ENCODE data around the gene RAI1.
"Not testable (repeated sequence)": the region's sequence is repeated elsewhere in the genome, so short reads cannot be mapped to it uniquely, and the experiment has no call there.

RAI1 gene

DNA sequence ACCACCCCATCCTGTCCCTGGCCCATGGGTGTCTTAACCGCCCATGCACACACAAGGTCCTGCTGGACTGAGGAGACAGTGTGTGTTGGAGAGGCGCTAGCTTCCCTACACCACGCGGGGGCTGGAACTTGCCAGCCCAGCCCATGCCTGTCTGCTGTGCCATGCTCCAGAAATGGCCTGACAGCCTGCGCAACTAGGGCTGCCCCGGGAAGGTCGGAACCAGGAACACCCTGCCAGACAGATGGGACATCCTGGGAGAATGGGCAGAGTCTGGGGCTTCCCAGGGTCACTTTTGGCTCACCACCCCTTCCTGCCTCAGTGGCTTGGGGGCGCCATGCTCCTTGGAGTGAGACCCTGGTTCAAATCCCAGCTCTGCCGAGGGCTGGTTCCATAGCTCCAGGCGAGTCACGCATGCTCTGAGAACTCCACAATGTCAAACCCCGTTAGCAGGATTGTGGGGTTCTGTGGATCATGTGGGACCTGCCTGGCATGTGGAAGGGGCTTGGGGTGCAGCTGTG lies 119.3 kb downstream of the RAI1 start:
- DNase-seq (ENCODE audit: low spot score): no peak

DNA sequence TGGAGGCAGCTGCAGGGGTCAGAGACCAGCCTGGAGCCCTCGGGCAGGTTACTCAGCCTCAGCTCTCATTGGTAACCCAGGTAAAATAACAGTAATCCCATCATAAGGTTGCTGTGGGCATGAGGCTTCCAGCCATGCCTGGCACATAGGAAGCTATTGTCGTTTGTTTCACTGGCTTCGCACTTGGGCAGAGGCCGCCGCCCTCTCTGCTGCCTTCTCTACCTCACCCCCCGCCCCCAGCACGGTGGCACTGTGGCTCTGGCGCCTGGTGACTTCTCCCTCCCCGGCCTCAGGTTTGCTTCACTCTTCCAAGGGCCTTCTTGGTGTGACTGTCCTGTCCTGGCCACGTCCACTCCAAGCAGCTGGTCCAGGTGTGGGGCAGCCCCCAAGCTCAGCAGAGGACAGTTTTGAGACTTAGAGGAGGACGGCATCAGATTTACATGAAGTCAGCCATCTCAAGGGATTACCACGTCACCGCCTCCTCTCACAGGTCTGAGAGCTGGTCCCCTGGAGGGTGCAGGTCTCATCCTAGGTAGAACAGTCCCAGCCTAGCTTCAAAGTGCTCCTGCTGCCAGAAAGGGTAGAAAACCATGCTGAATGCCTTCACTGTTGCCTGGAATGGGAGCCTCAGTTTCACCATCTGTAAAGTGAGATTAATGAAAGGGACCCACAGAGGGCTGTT lies 120.7 kb downstream of the RAI1 start:
- no peak for DNase-seq (ENCODE audit: low spot score)

DNA sequence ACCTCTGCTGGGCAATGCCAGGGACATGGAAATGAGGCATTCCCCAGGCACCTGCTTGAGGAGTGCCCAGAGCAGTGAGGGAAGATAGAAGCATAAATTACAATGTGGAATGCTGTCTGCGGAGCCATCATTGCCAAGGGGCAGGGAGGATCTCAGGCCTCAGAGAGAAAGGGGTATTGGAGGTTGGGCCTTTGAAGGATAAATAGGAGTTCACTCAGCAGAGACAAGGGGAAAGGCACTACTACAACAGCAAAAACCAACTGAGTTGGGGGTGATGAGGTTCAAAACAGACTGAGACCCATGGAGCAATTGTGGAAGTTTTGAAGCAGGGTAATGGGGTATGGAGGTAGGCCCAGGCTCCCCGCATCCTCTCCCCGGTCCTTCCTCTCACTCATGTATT lies 122.7 kb downstream of the RAI1 start:
- DNase-seq (ENCODE audit: low spot score): no peak

DNA sequence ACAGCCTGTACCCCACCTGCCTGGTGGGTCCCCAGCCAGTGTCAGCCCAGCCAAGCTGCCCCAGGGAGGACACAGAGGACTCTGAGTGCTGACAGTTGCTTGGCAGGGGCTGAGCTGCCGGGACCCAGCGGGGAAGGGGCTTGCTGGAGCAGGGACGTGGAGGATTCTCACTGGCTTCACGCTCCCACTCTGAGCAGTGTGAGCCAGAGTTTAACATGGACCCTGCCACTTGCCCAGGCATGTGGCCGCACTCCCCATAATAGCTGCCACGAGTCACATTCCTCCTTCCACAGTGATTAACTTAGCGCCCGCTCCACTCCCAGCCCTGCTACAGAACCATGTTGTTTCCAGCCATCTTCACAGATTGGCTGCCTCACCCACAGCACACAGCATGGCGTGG lies 124.3 kb downstream of the RAI1 start:
- DNase-seq (ENCODE audit: low spot score): no peak

GRCh38 chr17:17806035-17806434 lies 124.8 kb downstream of the RAI1 start:
- no peak for DNase-seq (ENCODE audit: low spot score)

- no peak for DNase-seq (ENCODE audit: low spot score)
Measured at GRCh38 chr17:17806611-17807274, 125.5 kb downstream of the RAI1 start.

- no peak for DNase-seq (ENCODE audit: low spot score)
Measured at GRCh38 chr17:17807440-17807839, 126.2 kb downstream of the RAI1 start.

DNA sequence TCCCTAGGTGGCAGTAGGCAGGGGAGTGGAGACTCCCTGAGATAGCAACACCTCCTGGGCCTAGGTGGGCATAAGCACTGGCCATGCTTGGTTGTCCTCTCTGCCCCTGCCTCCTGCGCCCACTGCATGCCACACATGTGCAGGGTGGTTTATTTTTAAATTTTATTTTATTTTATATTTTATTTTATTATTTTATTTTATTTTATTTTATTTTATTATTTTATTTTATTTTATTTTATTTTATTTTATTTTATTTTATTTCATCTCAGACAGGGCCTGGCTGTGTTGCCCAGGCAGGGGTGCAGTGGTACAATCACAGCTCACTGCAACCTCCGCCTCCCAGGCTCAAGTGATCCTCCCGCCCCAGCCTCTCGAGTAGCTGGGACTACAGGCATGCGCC lies 126.9 kb downstream of the RAI1 start:
- not testable (repeated sequence) for DNase-seq (ENCODE audit: low spot score)

DNA sequence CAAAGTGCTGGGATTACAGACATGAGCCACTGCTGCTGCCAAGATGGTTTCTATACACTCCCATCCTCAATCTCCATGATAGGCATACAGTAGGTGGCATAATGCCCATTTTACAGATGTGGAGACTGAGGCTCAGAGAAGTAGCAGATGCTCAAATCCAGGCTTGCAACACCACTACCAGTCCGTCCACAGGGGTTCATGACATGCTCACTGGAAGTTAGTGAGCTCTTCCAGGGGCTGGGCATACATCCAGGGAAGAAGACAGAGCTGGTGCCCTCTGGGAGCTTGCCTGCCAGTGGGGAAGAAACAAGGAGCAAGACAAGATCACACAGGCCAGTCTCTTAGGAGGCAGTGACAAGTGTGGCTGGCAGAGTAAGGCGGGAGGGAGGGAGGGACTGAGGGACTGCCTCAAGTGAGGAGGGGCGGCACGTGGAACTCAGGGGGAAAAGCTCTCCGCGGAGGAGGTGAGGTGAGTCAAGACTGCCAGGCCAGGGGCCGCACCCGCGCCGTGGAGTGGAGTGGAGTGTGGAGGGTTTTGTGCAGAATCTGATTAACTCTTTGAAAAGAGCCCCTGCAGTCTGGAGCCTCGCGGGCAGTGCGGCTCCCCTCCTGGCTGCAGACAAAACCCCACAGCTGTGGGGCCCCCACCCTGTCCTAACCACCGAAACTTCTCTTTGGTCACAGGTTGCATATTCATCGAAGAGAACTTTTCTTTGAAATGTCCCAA lies 127.6 kb downstream of the RAI1 start:
- DNase-seq (ENCODE audit: low spot score): no peak

GRCh38 chr17:17809531-17810083 lies 128.3 kb downstream of the RAI1 start:
- no peak for DNase-seq (ENCODE audit: low spot score)

GRCh38 chr17:17810084-17810894 lies 129.0 kb downstream of the RAI1 start:
- peak; percentile 38 for DNase-seq (ENCODE audit: low spot score)

DNA sequence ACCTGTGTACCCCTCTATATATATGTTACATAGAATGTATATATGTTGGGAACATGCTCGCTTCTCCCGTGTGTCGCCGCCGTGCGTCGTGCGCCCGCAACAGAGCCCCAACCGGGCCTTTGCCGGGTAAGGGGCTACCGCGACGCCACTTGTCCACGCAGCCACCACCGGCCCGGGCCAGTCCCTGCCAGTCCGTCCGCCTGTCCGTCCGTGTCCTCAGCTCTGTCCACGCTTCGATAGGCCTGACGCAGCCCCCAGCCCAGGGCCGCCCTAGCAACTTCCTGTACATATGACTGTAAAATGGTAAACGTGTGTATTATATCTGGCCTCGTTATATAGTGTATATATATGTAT lies 129.6 kb downstream of the RAI1 start:
- DNase-seq (ENCODE audit: low spot score): no peak

GRCh38 chr17:17811381-17812210 lies 130.3 kb downstream of the RAI1 start:
- peak; percentile 17 for DNase-seq (ENCODE audit: low spot score)

GRCh38 chr17:17812211-17813054 lies 131.2 kb downstream of the RAI1 start:
- DNase-seq (ENCODE audit: low spot score): peak; percentile 60

DNA sequence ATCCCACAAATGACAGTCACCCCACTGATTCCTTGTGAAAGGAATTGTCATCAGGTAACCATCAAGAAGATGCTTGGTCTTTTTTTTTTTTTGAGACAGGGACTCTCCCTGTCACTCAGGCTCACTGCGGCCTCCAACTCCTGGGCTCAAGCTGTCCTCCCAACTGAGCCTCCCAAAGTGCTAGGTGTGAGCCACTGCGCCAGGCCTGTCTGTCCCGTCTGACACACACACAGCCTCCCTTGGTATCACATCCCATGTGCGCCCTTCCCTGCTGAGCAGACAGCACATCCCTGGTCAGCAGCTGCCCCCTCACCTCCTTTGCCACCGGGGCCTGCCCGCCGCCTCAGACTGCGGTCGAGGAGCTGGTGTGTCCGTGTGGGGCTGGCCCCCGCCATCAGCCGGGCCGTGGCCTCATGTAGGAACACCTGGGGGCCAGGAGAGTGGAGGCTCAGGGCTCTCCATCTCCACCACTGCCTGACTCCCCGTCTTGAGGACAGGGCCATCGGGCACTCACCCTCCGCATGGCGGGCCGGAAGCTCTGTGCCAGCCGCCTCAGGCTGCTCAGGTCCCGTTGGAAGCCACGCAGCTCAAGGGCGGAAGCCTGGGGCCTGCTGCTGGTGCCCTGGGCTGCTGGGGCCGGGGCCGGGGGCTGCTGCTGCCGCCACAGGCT lies 131.9 kb downstream of the RAI1 start:
- no peak for DNase-seq (ENCODE audit: low spot score)

DNA sequence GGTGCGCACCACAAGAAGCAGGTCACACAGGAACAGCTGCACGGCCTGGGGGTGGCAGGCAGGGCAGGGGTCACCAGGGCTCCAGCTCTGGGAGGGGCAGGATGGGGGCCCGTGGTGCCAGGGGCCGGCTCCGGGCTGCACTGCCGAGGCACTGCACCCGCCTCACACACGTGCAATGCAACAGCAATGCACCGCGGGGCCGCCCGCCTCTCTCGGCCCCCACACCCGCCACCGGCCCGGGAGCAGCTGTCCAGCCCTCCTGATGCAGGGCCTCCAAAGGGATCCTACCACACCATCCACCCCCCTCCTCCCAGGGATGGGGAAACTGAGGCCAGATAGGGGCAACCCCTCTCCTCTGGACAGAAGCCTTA lies 132.5 kb downstream of the RAI1 start:
- no peak for DNase-seq (ENCODE audit: low spot score)

DNA sequence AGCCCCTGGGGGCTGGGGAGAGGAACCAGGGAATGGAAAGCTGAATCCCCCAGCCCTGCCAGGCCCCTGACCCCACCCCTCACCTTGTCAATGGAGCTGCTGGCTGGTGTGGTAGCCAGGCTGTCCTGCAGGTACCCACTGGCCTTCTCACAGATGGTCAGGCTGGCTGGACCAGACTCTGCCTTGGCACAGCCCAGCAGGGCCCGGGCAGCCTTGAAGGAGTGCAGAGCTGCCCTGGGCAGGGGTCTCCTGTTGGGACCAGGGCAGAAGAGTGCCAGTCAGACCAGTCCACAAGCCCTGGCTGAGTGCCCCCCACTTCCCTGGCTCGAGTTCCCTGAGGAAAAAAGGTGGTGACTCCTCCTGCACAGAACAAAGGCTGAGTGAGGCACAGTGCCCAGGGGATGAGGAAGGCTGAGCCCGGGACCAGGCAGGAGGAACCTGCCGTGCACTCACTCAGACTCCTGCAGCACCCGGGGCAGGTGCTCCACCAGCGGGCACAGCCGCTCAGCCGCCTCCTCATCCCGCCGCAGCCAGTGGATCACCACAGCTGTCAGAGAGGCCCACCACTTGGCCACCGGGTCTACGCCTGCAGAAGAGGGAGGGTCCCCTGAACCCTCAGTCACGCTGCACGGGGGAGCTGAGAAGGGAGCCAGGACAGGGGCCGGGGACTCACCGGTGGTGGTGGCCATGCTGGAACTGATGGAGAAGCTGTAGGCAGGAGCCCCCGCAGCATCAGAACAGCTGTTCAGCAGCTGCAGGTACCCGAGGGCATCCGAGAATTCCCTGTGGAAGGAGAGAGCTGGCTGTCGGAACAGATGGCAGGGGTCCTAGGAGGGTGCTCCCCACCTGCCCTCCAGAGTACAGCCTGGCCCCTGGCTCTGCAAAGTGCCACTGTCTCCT lies 133.2 kb downstream of the RAI1 start:
- DNase-seq (ENCODE audit: low spot score): no peak

GRCh38 chr17:17815062-17815406 lies 133.8 kb downstream of the RAI1 start:
- no peak for DNase-seq (ENCODE audit: low spot score)

Measured in kidney tubule cell (primary cell).